SK-N-SH treated with all-trans-retinoic acid at 6 μM for 48 hours (cell line): ENCODE data around the gene ZSCAN18.

Experiments used
- OSR1 ChIP-seq: fragments of 250-450 bp; sonication (Bioruptor Pico); IDR thresholded peaks from 2 replicates; pipeline ENCODE4 v1.8.0; 2022; ENCODE audit warnings: moderate library complexity, mild to moderate bottlenecking, inconsistent platforms
- PPARA ChIP-seq: fragments of 250-450 bp; sonication (Bioruptor Pico); IDR thresholded peaks from 2 replicates; pipeline ENCODE4 v1.5.0; 2020; ENCODE audit warnings: mild to moderate bottlenecking, borderline replicate concordance
- ZFP3 ChIP-seq: fragments of 250-450 bp; sonication (Bioruptor Pico); IDR thresholded peaks from 2 replicates; pipeline ENCODE4 v1.5.0; 2020; ENCODE audit warnings: mild to moderate bottlenecking, moderate library complexity
- ZFP30 ChIP-seq: fragments of 450-650 bp; formaldehyde crosslinking; IDR thresholded peaks from 2 replicates; pipeline ENCODE4 v1.5.0; 2022; ENCODE audit warnings: mild to moderate bottlenecking, moderate library complexity
- ZNF8 ChIP-seq: fragments of 450-650 bp; formaldehyde crosslinking; IDR thresholded peaks from 2 replicates; pipeline ENCODE4 v1.5.0; 2020; ENCODE audit warnings: mild to moderate bottlenecking, moderate library complexity
- TF ChIP-seq, protein P1 (sequence below): fragments of 250-450 bp; sonication (Bioruptor Pico); IDR thresholded peaks from 2 replicates; pipeline ENCODE4 v1.5.0; 2020; ENCODE audit warnings: mild to moderate bottlenecking, moderate library complexity
- TF ChIP-seq, protein P2 (sequence below): fragments of 250-450 bp; sonication (Bioruptor Pico); IDR thresholded peaks from 2 replicates; pipeline ENCODE4 v1.8.0; 2020; ENCODE audit warnings: mild to moderate bottlenecking, moderate library complexity, borderline replicate concordance
- TF ChIP-seq, protein P3 (sequence below): fragments of 250-450 bp; sonication (Bioruptor Pico); IDR thresholded peaks from 2 replicates; pipeline ENCODE4 v1.5.1; 2020; ENCODE audit warnings: low read depth, mild to moderate bottlenecking, moderate library complexity

DNA sequence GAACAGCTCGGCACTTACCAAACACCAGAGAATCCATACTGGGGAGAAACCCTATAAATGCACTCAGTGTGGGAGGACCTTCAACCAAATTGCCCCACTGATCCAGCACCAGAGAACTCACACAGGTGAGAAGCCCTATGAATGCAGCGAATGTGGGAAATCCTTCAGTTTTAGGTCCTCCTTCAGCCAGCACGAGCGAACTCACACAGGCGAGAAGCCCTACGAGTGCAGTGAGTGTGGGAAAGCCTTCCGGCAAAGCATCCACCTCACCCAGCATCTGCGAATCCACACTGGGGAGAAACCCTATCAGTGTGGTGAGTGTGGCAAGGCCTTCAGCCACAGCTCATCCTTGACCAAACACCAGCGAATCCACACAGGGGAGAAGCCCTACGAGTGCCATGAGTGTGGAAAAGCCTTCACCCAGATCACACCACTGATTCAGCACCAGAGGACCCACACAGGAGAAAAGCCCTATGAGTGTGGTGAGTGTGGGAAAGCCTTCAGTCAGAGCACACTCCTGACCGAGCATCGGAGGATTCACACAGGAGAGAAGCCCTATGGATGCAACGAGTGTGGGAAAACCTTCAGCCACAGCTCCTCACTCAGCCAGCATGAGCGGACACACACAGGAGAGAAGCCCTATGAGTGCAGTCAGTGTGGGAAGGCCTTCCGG is 30.7 kb downstream of the ZSCAN18 start:
- TF ChIP-seq, protein P1, sequence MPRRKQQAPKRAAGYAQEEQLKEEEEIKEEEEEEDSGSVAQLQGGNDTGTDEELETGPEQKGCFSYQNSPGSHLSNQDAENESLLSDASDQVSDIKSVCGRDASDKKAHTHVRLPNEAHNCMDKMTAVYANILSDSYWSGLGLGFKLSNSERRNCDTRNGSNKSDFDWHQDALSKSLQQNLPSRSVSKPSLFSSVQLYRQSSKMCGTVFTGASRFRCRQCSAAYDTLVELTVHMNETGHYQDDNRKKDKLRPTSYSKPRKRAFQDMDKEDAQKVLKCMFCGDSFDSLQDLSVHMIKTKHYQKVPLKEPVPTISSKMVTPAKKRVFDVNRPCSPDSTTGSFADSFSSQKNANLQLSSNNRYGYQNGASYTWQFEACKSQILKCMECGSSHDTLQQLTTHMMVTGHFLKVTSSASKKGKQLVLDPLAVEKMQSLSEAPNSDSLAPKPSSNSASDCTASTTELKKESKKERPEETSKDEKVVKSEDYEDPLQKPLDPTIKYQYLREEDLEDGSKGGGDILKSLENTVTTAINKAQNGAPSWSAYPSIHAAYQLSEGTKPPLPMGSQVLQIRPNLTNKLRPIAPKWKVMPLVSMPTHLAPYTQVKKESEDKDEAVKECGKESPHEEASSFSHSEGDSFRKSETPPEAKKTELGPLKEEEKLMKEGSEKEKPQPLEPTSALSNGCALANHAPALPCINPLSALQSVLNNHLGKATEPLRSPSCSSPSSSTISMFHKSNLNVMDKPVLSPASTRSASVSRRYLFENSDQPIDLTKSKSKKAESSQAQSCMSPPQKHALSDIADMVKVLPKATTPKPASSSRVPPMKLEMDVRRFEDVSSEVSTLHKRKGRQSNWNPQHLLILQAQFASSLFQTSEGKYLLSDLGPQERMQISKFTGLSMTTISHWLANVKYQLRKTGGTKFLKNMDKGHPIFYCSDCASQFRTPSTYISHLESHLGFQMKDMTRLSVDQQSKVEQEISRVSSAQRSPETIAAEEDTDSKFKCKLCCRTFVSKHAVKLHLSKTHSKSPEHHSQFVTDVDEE (CRISPR knock-in tag), result no peak
- TF ChIP-seq, protein P2, sequence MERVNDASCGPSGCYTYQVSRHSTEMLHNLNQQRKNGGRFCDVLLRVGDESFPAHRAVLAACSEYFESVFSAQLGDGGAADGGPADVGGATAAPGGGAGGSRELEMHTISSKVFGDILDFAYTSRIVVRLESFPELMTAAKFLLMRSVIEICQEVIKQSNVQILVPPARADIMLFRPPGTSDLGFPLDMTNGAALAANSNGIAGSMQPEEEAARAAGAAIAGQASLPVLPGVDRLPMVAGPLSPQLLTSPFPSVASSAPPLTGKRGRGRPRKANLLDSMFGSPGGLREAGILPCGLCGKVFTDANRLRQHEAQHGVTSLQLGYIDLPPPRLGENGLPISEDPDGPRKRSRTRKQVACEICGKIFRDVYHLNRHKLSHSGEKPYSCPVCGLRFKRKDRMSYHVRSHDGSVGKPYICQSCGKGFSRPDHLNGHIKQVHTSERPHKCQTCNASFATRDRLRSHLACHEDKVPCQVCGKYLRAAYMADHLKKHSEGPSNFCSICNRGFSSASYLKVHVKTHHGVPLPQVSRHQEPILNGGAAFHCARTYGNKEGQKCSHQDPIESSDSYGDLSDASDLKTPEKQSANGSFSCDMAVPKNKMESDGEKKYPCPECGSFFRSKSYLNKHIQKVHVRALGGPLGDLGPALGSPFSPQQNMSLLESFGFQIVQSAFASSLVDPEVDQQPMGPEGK (CRISPR knock-in tag), result no peak
- TF ChIP-seq ZFP3 (CRISPR knock-in tag), result no peak
- no peak for TF ChIP-seq ZFP30 (CRISPR knock-in tag)
- TF ChIP-seq PPARA (CRISPR knock-in tag), result no peak
- no peak for TF ChIP-seq ZNF8 (CRISPR knock-in tag)
- TF ChIP-seq, protein P3, sequence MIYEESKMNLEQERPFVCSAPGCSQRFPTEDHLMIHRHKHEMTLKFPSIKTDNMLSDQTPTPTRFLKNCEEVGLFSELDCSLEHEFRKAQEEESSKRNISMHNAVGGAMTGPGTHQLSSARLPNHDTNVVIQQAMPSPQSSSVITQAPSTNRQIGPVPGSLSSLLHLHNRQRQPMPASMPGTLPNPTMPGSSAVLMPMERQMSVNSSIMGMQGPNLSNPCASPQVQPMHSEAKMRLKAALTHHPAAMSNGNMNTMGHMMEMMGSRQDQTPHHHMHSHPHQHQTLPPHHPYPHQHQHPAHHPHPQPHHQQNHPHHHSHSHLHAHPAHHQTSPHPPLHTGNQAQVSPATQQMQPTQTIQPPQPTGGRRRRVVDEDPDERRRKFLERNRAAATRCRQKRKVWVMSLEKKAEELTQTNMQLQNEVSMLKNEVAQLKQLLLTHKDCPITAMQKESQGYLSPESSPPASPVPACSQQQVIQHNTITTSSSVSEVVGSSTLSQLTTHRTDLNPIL (CRISPR knock-in tag), result no peak
- TF ChIP-seq OSR1 (CRISPR knock-in tag), result no peak
